Body of pancreas (tissue), 4 donors: Measurements from ENCODE around the gene APH1A. TPM values are rescaled to one million over a fixed set of nuclear protein-coding genes. Genes with fewer than 3 reads are reported as not detected.
"Not testable (repeated sequence)": the region's sequence is repeated elsewhere in the genome, so short reads cannot be mapped to it uniquely, and the experiment has no call there.

Experiments
- ATAC-seq: fragments of 150-250 bp; one replicate; pipeline ENCODE4 v1.9.1; 2016
- DNase-seq, 4 donors: peaks; one replicate each; pipeline ENCODE4 v3.0.0-alpha.2; 2019
- H3K27ac ChIP-seq, 4 donors: fragments of 200-600 bp; sonication (generic); 1 replicate in 3 of 4; 2 replicates in 1 of 4; pipeline versions ENCODE4 v1.5.1 to v1.6.1; 2016 to 2019; ENCODE audit warnings: mild to moderate bottlenecking in 1 of 4, mixed read lengths in 1 of 4, moderate library complexity in 1 of 4
- H3K27me3 ChIP-seq, 2 donors: fragments of 200-600 bp; sonication (generic); one replicate each; pipeline ENCODE4 v1.6.0; 2016; ENCODE audit warnings: mild to moderate bottlenecking in 1 of 2
- H3K36me3 ChIP-seq, 2 donors: fragments of 200-600 bp; sonication (generic); replicated peaks in 1 of 2; 2 replicates each; pipeline ENCODE4 v1.5.1; 2016; ENCODE audit warnings: low read depth in 2 of 2; ENCODE audit not compliant: insufficient read depth in 1 of 2
- H3K4me1 ChIP-seq: fragments of 200-600 bp; sonication (generic); one replicate; pipeline ENCODE4 v1.6.0; 2016
- H3K4me3 ChIP-seq, 2 donors: fragments of 200-600 bp; sonication (generic); 1 replicate in 1 of 2; 2 replicates in 1 of 2; pipeline ENCODE4 v1.5.1; 2016 to 2019
- H3K9me3 ChIP-seq, 3 donors: fragments of 200-600 bp; sonication (generic); 1 replicate in 2 of 3; 2 replicates in 1 of 3; pipeline ENCODE4 v1.5.1; 2016
- CTCF ChIP-seq, 7 experiments: fragments of 450-650 bp in 4 of 7; fragments of 200-600 bp in 3 of 7; sonication (generic) in 3 of 7; IDR thresholded peaks; one replicate each; pipeline ENCODE4 v1.5.1; 2016 to 2019; ENCODE audit warnings: antibody characterized with exemption in 7 of 7
- POLR2A ChIP-seq, 3 donors: fragments of 450-650 bp; IDR thresholded peaks; one replicate each; pipeline ENCODE4 v1.6.1; 2016; ENCODE audit warnings: antibody characterized with exemption in 3 of 3, mild to moderate bottlenecking in 2 of 3
- WGBS, 2 donors: methylation state at CpG; one replicate each; pipeline ENCODE4 v1.1.5; 2017; 5-methylcytosine and 5-hydroxymethylcytosine counted together
- intact Hi-C: fragments of 100-400 bp; cut with DNase I; formaldehyde crosslinking; loops from one replicate; pipeline ENCODE4 v1.15.1; 2023
- total RNA-seq, 2 donors: library from RNA; depleted of rRNA; stranded (reverse); fragments of >200 nt; gene quantifications; one replicate each; pipeline ENCODE4 v1.1.0, GENCODE V29; 2016

APH1A gene
- total RNA-seq, 2 donors from 2014 or later = 33.0 to 56.6 TPM

GRCh38 chr1:150227228-150227627 lies 41.6 kb downstream of the APH1A start:
- DNase-seq (no peak), ATAC-seq (no peak)
- H3K27me3 ChIP-seq = no peaks in the 10 kb centered on the region
- TF ChIP-seq CTCF (IDR thresholded peaks at IDR 0.05) (no peak), POLR2A (IDR thresholded peaks at IDR 0.05) (no peak)
- H3K36me3 ChIP-seq = peaks cover 0 to 4% of the 10 kb centered on the region in 2 donors
- intact Hi-C loops = no loop called here
- H3K4me1 ChIP-seq = no peaks in the 10 kb centered on the region
- no peaks in the 10 kb centered on the region for H3K9me3 ChIP-seq
- no peak overlapping the region for H3K27ac ChIP-seq
- H3K4me3 ChIP-seq = no peak overlapping the region

GRCh38 chr1:150226486-150226885 lies 42.3 kb downstream of the APH1A start:
- TF ChIP-seq CTCF (IDR thresholded peaks at IDR 0.05) (no peak), POLR2A (IDR thresholded peaks at IDR 0.05) (no peak)
- H3K4me3 ChIP-seq = no peak overlapping the region
- H3K27me3 ChIP-seq = no peaks in the 10 kb centered on the region
- DNase-seq = no peak
- intact Hi-C loops = no loop called here
- no peak overlapping the region for H3K27ac ChIP-seq
- no peaks in the 10 kb centered on the region for H3K9me3 ChIP-seq
- H3K36me3 ChIP-seq = peaks cover 0 to 4% of the 10 kb centered on the region in 2 donors
- H3K4me1 ChIP-seq = no peaks in the 10 kb centered on the region
- WGBS, 2 donors = 75 to 94% methylated on average over 2 of the region's 2 CpGs
- no peak for ATAC-seq

GRCh38 chr1:150225546-150225945 lies 43.3 kb downstream of the APH1A start:
- H3K4me3 ChIP-seq = no peak overlapping the region
- TF ChIP-seq POLR2A (IDR thresholded peaks at IDR 0.05) = no peak
- TF ChIP-seq CTCF (IDR thresholded peaks at IDR 0.05) = no peak
- ATAC-seq (no peak), DNase-seq (no peak)
- intact Hi-C loops = no loop called here
- no peaks in the 10 kb centered on the region for H3K9me3 ChIP-seq
- H3K27me3 ChIP-seq = no peaks in the 10 kb centered on the region
- H3K4me1 ChIP-seq = no peaks in the 10 kb centered on the region
- 100% methylated on average over 1 of the region's 1 CpG for WGBS, 2 donors
- peaks cover 0 to 4% of the 10 kb centered on the region in 2 donors for H3K36me3 ChIP-seq
- H3K27ac ChIP-seq = no peak overlapping the region

- ATAC-seq = no peak
- DNase-seq = no peak
- Histone ChIP-seq H3K36me3 (peaks cover 0 to 4% of the 10 kb centered on the region in 2 donors), H3K27me3 (no peaks in the 10 kb centered on the region), H3K9me3 (no peaks in the 10 kb centered on the region), H3K4me1 (no peaks in the 10 kb centered on the region), H3K4me3 (no peak overlapping the region), H3K27ac (no peak overlapping the region)
- no peak for TF ChIP-seq POLR2A (IDR thresholded peaks at IDR 0.05)
- WGBS, 2 donors = 89 to 94% methylated on average over 1 of the region's 1 CpG
- intact Hi-C loops = no loop called here
These were observed 43.8 kb downstream of the APH1A start for GRCh38 chr1:150224983-150225382.

- intact Hi-C loops = no loop called here
- H3K36me3 ChIP-seq = peaks cover 0 to 2% of the 10 kb centered on the region in 2 donors
- WGBS, 2 donors = 79 to 84% methylated on average over 2 of the region's 2 CpGs
These were observed 47.3 kb downstream of the APH1A start for GRCh38 chr1:150221552-150221951.

GRCh38 chr1:150215855-150216254 lies 53.0 kb downstream of the APH1A start:
- H3K36me3 ChIP-seq, DNase-seq, ATAC-seq, H3K9me3 ChIP-seq, H3K4me3 ChIP-seq, H3K27me3 ChIP-seq, intact Hi-C loops, H3K27ac ChIP-seq: not testable (repeated sequence)
- peaks cover 10% of the 10 kb centered on the region for H3K4me1 ChIP-seq
- 87 to 92% methylated on average over 6 of the region's 6 CpGs for WGBS, 2 donors

More at GRCh38 chr1:150221552-150221951, 47.3 kb downstream of the APH1A start:
- Histone ChIP-seq H3K4me3 (no peak overlapping the region), H3K4me1 (no peaks in the 10 kb centered on the region), H3K27ac (no peak overlapping the region), H3K27me3 (no peaks in the 10 kb centered on the region), H3K9me3 (no peaks in the 10 kb centered on the region)
- ATAC-seq (no peak), DNase-seq (no peak)
- TF ChIP-seq CTCF (IDR thresholded peaks at IDR 0.05) (peak in 6 of 7 experiments; percentile 33 to 55 (median 38)), POLR2A (IDR thresholded peaks at IDR 0.05) (no peak)
